Measurements from ENCODE around the gene ARNT2.
A peak's percentile ranks its signal among the peaks of the same experiment; 100 is the strongest.
"Not testable (repeated sequence)": the region's sequence is repeated elsewhere in the genome, so short reads cannot be mapped to it uniquely, and the experiment has no call there.

Gene ARNT2

GRCh38 chr15:80404057-80404760 lies at the start of gene ARNT2:
TSS of gene ARNT2 (plus strand) at chr15:80404382. CDS start at chr15:80404516, 134 bp downstream.
- peak; percentile 29 for DNase-seq

- DNase-seq: no peak
Measured at GRCh38 chr15:80367094-80367493, 37.1 kb upstream of the ARNT2 start.

DNA sequence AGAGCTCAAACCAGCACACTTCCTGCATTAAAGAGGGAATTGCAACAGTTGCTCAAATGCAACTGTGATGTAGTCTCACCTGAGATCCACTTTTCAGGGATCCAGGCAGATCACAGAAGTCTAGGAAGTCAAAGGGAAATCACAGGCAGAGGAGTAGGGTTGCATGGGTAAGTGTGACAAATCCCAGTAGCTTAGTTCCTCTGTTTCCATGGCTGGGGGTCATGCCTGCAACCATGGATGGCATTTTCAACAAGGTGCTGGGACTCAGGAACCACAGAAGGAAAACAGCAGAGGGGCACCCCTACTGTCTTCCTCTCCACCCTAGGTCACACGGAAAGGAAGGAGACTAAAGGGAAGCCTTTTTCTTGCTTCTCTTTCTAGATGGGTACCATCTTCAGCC lies 36.5 kb upstream of the ARNT2 start:
- DNase-seq: no peak

DNA sequence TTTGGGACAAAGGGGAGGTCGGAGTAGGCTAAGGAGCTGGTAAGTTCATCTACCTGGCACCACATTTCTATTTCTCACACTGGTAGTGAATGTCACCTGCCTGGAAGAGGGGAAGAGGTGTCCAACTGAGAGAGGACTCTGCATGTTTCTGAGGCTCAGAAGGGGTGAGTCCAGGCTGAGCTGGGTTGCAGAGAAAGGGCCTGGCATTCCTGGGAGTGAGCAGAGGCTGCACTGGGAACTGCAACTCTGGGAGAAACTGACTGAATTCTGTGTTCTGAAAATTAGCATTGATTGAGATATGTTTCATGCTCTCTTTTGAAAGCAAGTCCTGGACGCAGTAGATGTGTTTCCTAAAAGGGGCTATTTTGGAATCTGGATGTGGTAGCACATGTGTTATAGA lies 32.3 kb upstream of the ARNT2 start:
- no peak for DNase-seq

DNA sequence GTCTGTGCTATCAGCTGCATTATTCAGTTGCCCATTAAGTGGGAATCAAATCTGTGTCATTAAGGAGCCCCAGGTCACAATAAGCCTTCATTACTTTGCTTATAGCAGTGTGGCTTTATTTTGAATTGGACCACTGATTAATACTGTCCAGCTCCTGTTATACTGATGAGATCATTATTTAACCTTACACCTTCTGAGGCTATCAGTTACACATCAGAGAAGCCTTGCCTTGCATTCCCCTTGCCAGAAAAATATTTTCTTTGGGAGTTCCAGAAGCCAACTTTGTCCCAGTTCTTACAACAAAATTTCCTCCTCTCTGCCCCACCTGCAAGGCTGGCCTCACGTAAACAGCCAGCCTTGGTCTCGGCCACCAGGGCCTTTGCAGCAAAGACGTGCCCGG lies 29.7 kb upstream of the ARNT2 start:
- no peak for DNase-seq

DNA sequence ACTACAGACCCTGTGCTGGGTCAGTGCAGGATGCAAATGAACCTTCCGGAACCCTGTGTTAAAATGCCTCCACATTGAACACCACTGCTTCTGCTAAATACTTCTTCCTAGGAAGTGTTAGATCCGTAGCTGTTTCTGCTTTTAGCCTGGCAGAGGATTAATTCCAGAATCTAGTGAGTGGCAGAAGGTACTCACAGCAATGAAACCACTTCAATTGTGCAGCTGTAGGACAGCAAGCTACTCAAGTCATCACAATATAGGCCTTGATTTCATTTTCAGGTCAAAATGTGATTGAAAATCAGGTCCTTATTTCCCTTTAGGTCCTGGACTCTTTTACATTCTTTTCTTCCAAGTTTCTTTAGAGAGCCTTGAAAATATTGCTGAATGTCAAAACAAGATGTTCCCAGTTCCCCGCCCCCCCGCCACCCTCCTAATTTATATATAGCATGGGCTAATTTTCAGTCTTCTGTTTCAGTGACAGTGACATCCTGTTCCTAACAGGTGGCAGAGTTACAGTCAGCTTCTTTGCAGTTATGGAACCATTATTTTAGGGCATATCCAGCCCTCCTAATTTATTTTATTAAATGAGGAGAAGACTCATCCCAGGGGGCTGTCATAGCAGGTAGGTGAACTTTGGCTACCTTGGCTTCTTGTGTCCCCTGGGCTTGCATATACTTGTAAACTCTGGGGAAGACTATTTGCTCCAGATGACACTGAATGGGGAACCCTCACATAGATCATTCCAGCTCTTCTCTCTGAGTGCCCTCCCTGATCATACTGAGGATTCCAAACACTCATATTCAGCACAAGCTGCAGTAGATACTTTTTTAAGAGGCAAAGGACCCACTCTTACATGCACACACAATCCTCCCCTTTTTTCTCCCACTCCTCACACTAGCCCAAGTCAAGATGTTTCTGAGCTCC lies 28.0 kb upstream of the ARNT2 start:
- DNase-seq: no peak

DNA sequence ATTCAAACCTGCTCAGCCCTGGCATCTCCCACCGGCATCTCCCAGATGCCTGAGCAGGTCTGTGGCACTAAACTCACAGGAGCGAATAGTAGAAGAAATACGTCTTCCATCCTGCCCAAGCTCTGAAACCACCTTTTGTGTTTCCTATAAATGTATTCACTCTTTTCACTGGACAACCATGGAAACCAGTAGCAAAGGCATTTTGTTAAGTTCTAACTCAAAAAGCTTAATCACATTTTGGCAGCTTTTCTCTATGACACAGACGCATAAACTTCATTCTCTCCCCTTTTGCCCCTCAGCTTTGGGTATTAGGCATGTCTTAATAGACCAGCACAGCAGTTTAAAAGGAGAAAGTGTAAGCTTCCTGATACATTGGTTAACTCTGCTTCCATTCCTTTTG lies 24.5 kb upstream of the ARNT2 start:
- DNase-seq: no peak

DNA sequence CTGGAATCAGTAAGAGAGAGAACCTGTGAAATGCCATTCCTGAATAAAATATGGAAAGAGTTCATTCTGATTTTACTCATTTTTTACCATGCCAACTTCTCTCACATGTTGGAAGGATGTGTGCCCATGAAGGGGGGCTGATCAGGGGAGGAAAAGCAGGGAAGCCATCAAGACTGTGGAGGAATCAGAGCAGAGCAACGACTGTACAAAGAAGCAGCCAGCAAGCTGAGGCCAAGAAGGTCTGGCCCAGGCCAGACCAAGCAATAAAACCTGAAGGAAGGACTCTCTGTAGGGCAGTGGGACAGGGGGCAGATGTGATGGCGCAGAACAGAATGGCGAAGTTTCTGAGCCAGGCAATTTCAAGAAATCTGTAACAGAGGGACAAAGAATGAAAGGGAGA lies 24.0 kb upstream of the ARNT2 start:
- no peak for DNase-seq

- no peak for DNase-seq
Measured at GRCh38 chr15:80382285-80382684, 21.9 kb upstream of the ARNT2 start.

DNA sequence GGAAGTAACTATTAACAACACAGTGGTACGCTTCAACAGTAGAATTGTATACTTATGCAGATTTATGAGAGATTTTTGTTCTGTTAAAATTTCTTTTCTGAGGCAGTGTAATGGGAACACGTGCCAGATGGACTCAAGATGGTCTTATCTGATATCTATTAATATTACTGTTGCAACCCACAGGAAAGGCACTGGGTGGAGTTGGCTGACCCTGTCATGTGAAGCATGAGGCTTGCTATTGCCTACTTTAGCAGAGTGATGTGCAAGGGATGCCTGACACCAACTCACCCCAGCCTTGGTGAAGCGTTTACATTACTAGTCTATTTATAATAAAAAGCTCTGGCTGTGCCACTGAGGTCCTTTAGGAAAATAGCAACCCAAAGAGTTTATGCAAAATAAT lies 19.8 kb upstream of the ARNT2 start:
- no peak for DNase-seq

- DNase-seq: no peak
Measured at GRCh38 chr15:80386151-80386550, 18.0 kb upstream of the ARNT2 start.

GRCh38 chr15:80388326-80388725 lies 15.9 kb upstream of the ARNT2 start:
- DNase-seq: no peak

- no peak for DNase-seq
Measured at GRCh38 chr15:80389370-80389769, 14.8 kb upstream of the ARNT2 start.

- not testable (repeated sequence) for DNase-seq
Measured at GRCh38 chr15:80390942-80391341, 13.2 kb upstream of the ARNT2 start.

GRCh38 chr15:80395616-80396015 lies 8.6 kb upstream of the ARNT2 start:
- no peak for DNase-seq

DNA sequence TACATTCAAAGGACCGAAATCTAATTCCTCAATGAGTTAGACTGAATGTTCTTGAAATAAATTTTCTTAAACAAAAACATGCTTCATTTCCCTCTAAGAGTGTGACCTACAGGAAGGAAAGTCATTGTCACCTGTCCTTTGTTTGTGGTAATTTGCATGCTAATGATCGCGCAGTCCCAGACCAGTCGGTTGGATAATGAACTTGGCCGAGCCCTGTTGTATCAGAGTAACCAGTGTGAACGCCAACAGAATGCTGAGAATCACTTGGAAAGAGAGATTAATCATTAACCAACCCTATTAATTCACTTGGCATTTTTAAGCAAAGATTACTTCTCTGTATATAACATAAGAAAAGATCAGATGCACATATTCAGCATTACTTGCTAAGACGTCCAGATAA lies 8.1 kb upstream of the ARNT2 start:
- DNase-seq: no peak

DNA sequence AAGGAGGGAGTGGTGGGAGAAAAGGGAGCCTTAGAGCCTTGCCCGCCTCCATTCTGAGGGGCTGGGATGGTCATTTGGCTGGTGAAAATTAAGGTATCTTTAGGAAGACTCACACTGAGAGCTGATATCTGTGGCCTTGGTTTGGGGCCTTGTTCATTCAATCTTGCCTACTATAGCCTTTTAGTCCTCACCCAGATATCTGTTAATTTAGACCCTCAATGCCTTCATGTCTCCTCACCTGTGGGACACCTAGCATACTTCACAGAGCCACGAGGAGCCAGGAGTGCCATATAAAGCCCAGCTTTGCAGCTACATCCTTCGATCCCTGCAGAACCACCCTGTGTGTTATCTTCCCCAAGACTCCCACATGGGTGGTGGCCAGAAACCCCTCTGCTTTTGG lies 4.7 kb upstream of the ARNT2 start:
- no peak for DNase-seq

- no peak for DNase-seq
Measured at GRCh38 chr15:80401456-80401855, 2.7 kb upstream of the ARNT2 start.

DNA sequence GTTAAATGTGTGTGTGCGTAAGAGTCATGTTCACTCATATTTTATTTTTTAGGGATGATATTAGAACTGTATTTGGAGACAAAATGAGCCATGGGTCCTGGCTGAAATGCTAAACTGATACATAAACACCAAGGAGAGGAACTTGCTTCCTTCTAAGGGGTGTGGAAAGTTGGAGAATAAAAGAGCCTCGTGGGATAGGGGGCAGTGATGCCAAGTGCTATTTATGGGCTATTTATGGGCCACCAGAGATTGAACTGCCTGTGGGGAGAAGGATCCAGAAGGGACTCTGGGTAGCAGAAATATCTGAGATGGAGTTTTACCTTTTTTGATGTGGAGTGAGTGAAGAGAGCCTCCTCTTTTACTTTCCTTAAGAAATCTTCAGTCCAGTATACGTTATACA lies 1.8 kb upstream of the ARNT2 start:
- no peak for DNase-seq

- peak; percentile 7 for DNase-seq
Measured at GRCh38 chr15:80403712-80404056, 498 bp upstream of the ARNT2 start.

DNA sequence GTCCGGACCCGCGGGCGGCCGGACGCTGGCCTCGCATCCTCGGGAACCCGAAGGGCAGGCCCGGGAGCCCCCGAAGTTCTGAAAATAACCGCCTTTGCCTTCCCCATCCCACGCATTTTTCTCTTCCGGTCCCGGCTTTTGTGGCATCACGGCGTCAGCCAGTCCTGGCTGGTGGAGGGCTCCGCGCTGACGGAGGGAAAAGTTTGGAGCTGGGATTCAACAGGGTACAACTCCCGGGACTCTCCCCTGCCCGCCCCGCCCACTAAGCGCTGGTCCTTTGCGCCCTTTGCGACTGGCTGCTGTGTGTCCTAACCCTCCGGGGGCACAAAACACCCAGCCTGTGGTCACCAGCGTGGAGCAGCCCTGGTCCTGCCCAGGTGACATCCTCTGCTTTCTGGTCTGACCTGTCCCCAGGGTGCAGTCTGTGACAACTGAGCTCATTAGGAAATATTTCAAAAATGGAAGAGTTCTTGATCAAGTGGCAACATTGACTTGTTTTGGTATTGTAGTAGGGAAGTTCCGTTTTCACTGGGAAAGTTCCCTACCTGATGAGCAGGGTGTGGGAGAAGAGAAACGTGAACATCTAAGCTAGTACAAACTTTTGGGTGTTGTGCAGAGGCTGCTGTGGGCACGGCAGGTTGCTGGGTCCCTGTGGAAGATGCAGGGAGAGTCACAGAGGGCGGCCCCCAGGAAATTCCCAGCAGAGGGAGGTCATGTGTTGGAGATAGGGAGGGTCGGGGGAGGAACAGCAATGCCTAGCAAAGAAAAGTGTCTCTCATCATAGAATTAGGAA lies 775 bp downstream of the ARNT2 start:
- DNase-seq: peak; percentile 8

DNA sequence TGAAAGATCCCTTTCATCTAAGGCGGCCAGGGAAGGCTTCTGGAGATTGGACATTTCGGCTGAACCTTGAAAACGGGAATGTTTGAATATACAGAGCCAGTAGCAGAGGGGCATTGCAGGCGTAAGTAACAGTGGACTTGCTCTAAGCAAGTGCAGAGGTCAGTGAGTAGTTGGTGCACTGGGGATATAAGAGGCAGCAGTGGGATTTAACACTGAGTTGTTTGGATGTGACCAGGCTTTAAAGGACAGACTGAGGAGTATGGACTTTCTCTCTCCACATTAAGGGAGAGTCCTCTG lies 1.3 kb downstream of the ARNT2 start:
- no peak for DNase-seq

GRCh38 chr15:80405970-80406369 lies 1.8 kb downstream of the ARNT2 start:
- DNase-seq: no peak

DNA sequence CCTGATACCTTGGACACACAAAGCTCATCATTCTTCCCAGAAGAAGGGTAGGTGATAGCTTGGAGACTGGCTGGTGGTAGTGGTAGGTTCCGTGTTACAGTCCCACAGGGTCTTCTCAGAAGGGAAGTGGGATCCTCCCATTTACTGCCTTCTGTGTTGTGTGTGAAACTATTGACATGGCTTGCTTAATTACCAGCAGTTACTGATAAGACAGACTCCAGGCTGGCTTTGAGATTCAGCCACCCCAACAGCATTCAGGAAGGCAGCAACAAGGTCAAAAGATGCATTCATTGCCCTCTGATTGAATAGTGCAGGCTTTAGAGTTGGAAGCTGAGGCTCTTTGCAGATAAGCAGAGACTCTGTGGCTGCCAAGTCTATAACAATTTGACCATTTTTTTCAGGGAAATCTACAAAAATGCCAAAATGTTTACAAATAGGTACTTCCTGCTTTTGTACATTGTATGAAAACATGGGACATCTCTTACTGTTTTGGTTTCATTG lies 7.7 kb downstream of the ARNT2 start:
- DNase-seq: no peak
